ENCODE measurements around the gene GDF3.
"Not testable (repeated sequence)": the region's sequence is repeated elsewhere in the genome, so short reads cannot be mapped to it uniquely, and the experiment has no call there.

GDF3 gene

DNA sequence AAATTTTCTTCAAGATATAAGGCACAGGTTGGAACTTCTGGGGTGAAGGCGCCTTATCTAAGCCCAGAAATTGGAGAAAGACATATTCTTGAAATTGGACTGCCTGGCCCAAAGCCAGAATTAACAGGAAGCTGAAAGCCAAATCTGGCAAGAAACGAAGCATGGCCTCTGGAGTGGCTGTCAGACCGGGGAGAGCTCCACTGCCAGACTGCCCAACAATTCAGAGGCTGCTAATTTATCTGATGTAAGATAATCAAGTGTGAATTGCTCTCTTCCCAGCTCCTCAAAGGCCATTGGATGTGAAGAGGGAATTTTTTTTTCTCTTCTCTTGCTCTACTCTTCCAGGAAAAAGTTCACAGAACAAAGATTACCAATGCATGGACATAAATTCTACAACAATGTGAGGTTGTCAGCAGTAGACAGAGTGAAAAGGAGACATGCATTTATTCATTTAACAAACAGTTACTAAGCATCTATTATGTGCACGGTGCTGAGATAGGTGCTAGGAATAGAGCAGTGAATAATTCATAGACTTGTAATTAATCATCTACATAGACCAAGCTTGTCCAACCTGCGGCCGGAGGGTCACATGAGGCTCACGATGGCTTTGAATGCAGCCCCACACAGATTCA is at the start of gene GDF3:
TSS of gene GDF3 (minus strand) at position 210 of the 632 bp plus-strand sequence. CDS start at position 163, 47 bp downstream.
- DNase-seq, result no peak

DNA sequence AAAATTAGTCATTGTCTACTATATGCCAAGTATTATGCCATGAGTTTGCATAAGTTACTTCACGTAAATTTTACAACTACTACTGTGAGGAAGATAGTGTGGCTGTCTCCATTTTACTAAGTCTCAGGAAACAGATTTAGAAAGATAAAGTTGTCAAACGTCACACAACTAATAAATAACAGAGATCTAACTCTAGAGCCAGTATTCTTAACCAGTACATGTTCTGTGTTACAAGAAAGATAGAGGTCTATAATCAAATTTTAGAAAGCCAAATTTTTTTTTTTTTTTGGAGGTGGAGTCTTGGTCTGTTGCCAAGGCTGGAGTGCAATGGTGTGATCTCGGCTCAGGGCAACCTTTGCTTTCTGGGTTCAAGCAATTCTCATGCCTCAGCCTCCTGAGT is 37.4 kb upstream of the GDF3 start:
- no peak for DNase-seq

DNA sequence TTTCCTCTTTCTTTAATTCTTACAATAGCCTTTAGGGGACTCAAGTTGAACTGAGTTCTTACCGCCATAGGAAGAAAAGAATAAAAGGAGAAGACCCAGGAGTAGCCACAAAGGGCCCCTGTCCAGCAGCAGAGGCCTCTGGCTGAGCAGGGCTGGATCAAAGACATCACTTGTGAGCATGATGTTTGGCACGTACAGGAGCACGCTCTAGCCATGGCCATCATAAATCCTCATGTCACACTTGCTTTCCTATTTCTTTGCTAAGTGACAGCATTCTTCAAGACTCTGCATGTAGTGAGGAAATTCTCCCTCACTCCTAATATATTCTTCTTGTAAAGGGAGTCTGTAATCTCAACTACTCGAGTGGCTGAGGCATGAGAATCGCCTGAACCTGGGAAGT is 35.9 kb upstream of the GDF3 start:
- no peak for DNase-seq

DNA sequence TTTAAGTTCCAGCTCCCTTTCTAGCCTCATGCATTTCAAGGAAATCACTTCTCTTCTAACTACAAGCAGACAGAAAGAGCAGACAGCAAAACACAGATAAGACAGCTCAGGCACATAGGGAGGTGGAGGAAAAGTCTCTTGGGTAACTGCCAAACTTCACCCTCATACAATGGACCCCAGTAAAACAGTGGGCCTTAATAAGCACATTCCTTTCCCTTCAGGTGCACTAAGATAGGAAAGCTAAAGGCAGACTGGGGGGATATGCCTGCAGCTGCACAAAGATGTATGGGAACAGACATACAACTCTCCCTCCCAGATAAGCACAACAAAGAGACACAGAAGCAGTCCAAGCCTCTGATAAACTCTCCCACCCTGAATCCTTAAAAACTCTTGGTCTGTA is 35.4 kb upstream of the GDF3 start:
- not testable (repeated sequence) for DNase-seq

DNA sequence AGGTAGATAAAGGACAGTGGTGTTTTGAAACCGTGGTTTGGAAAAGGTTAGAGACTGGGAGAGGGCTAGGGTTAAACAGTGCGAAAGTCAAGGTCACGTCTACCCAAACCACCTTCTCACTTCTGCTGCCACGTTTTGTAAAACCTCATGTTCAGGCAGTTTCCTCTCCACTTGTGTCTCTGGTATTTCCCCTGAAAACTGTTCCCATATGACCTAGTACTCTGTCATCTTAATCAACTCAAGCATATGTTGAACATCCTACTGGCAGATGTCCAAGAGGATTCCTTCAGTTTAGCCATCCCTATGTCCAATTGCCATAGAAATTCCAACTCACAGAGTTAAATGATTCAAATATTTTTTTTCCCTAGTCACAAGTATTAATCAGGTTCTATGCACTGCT is 34.2 kb upstream of the GDF3 start:
- no peak for DNase-seq

DNA sequence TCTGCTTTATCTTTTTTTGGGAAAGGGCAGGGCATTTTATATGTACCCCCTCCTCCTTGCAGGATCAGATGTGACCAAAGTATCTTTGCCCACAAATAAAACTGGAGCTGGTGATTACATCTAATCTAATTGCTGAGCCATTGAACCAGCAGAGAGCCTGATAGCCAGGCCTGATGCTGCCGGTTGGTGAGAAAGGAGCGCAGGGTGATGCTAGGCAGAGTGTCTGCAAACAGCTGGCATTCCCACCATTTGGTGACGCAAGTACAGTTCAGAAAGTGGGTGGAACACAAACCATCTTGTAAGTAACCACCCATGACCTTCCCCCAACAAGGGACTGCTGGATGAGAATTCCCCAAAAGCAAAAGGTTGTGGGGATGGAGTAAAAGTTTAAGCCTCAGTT is 28.4 kb upstream of the GDF3 start:
- DNase-seq, result no peak

DNA sequence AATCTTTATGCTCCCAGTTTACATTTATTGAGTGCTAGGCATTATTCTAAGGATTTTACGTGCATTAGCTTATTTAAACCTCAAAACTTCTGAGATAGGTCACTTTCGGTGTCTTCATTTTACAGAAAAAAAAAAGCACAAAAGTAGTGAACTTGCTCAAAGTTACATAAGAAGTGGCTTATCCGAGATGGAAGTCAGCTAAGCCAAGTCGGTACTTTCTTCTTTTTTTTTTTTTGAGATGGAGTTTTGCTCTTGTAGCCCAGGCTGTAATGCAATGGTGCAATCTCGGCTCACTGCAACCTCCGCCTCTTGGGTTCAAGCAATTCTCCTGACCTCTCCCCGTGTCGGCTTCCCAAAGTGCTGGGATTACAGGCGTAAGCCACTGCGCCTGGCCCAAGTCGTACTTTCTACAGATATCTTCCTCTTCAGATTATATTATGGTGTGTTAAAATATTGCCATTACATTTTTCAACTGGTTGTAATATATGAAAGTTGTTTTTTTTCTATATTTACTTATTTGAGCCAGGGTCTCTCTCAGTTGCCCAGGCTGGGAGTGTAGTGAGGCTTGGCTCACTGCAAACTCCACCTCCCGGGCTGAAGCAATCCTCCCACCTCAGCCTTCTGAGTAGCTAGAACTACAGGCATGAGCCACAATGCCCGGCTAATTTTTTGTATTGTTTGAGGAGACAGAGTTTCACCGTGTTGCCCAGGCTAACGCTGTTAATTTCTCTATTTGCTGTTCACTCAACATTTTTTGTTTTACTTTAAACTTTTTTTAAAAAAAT is 24.6 kb upstream of the GDF3 start:
- no peak for DNase-seq

DNA sequence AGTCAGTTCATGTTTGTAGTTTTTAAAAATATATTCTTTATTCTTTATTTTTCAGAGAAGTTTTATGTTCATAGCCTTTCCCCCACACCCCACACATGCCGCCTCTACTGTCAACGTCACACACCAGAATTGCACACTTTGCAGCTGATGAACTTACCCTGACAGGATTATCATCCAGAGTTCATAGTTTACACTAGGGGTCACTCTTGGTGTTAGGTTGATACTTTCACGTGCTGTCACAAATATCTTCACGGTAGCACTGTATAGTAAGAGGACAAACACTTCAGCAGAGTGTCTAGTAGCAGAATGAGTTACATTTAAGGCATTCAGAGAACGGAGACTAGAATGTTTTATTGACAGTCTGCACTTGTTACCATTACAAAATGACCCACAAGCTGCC is 20.8 kb upstream of the GDF3 start:
- no peak for DNase-seq

DNA sequence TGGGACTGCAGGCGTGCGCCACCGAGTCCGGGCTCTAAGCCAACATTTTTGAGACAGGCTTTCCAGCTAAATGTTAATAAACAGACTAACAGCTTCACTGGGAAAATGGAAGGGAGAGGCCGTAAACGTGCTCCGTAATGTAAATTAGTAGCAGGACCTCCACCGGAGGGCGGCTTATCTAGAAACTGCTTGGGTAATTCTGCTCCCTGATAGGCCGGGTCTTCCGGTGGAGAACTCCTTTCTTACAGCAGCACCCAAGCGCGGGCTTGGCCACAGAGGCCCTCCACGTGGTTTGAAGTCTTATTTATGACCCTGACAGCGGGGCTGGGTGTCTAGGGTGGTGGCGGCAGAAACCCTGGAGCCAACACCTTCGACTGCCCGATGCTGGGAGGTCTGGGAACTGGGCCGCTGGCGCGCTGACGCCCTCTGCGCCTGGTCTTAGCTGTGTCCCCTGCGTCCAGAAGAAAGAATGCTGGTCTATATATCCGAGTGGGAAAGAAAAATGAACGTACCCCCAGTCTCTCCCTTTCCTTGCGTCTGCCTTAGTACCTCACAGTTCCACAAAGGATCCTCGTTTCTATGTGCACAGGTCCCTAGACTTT is 17.4 kb upstream of the GDF3 start:
- no peak for DNase-seq

DNA sequence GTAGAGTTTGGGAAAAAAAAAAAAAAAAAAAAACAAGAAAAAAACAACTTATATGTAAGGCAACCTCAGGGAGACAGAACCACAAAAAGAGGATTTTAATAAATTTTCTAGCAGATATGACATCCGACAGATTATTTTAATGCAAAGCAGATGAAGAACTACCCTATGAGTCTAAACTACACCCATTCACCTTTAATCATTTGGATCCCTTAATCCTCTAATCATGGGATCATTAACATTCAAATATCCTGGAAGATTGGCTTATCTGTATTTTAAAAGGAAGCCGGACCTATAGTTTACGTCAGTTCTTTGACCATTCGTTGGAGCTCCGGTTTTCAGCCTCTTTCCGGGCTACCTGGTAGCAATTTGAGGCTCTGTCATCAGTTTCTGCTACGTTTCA is 15.6 kb upstream of the GDF3 start, which contains the start of gene DPPA3:
TSS of gene DPPA3 (plus strand) at position 301 of the 400 bp plus-strand sequence. CDS start 138 bp downstream, outside the sequence.
- no peak for DNase-seq

DNA sequence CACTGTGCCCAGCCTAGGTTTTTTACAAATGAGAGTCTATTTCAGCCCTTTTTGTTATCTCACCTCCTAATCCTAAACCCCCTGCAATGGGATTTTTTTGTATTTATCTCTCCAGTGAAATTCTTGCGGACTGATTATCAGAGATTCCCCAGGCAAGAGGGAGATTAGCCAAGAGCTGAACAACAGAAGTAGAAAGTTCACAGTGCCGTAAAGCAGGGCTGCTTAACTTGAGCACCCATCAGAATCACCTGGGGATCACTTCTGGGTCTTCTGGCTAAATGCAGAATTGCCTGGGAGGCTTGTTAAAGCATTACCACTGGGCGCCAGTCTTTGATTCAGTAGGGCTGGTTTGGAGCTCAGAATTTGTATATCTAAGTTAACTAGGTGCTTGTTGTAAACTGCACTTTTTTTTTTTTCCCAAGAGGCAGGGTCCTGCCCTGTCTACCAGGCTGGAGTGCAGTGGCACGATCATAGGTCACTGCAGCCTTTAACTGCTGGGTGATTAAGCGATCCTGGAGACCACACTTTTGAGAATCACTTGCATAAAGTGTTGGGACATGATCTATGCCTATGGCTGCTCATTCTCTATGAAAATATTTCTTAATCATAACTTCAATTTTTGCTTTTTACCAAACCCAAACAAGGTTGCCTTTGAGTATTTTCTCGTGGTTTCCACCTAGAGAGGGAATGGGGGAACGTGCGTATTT is 14.5 kb upstream of the GDF3 start:
- DNase-seq, result no peak

DNA sequence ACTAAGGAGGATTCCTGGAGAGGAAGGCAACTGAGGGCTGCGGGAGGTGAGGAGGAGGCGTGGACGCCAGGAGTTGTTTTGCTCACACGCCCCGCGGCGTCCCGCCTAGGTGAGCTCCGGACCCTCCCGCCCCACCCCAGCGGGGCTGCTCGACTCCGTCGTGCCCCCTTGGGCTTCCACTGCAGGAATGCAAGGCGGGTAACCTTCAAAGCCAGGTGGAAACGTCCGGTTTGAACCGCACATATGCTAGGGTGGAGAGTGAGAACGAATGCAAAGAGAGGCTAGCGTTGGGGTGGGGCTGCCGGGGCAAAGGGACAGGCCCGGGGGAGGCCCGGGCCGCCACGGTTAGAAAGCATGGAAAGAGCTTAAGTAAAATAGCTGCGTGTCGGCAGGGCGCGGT is 10.3 kb upstream of the GDF3 start:
- no peak for DNase-seq

DNA sequence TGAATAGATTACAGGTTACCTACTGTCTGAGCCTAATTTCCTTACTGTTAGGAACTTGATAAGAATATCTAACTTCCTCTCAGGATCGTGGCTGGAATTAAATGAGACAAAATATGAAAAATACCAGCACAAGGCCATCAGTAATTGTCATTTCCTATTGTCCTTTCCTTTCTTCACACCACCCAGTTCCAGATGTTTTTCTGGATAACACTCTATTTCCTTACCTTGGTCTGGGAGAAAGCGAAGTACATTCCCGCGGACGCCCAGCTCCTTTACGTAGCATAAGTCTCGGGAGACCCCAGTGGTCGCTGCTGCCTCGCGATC is 376 bp downstream of the GDF3 start:
- no peak for DNase-seq

DNA sequence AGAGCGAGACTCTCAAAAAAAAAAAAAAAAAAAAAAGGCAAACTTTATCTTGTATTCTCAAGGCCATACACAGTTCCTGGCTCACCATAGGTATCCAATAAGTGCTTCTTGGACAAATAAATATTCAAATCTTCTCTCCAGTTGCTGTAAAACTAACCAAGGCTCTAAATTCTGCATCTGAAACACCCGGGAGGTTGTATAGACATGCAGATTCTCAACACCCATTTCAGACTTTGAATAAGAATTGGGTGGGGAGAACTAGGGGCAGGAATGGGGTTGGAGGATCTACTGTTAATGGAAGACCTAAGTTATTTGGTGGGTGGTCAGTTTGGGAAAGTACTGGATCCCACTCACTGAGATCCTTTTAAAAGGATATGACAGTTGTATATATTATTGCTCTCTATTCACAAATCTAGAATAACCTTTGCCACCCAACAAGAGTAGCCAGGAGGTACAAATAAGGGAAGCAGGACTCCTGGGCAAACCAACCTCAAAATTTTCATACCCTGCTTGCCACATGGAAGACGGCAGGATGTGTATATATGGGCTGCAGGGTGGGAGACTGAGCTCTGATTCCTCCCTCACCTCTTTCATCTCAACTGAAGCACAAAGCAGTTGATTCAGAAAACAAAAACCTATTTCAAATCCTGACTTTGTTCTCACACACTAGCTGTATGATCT is 879 bp downstream of the GDF3 start:
- DNase-seq, result no peak

DNA sequence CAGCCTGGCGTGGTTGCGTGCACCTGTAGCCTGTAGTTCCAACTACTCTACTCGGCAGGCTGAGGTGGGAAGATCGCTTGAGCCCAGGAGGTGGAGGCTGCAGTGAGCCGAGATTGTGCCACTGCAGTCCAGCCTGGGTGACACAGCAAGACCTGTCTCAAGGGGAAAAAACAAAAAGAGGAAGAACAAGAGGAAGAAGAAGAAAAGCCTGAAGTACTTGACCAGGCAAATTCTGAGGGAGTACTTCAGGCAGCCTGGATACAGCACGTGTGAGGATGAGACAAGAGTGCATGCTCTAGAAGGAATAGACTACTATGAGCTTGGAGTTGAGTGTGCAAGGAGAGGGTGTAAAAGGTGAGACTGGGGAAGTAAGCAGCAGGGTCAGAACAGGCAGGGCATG is 1.8 kb downstream of the GDF3 start:
- no peak for DNase-seq

DNA sequence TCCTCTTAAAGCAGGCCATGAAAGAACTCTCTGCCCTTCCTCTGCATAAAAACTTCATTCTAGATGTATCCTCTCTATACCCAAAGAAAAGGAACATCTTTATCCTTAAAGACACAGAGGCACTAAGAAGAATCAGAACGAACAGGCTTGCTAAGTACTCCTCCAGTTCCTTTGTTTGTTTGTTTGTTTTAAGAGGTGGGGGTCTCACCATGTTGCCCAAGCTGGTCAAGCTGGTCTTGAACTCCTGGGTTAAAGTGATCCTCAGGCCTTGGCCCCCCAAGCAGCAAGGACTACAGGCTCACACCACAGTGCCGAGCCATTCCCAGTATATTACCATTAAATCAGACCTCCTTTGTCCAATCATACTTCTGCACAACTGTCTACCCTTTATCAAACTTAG is 14.0 kb downstream of the GDF3 start:
- no peak for DNase-seq

DNA sequence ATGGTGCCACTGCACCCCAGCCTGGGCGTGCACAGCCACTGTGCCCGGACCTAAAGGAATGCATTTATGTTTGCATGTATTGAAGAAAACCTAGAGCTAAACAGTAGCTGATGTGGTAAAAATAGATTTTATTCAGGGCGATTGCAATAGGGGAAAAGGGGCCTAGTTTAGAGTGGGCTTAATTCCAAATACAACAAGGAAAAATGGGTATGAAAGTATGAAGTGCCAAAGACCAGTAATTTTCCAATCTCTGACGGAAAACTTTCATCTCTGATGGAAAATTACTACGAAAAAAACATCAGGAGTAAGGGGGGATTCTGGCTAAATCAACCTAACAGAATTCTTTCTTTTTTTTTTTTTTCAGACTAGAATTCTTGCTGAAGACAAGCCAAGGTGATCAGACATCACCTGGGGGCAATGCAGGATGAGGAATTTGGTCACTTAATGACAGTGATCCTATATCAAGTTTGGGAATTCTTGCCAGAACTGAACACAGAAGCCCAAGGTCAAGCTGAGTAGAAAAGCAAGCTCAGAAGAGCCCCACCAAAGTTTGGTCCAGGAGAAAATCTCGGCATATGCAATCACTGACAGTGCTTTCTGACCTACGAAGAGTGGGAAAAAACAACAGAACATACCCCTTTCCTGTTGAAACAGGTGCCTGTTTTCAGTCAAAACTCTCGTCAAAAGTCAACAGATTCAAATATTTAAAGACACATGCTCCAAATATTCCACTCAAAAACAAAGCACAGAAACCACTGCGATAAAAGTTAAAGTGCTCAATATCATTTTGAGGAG is 16.1 kb downstream of the GDF3 start:
- DNase-seq, result no peak

DNA sequence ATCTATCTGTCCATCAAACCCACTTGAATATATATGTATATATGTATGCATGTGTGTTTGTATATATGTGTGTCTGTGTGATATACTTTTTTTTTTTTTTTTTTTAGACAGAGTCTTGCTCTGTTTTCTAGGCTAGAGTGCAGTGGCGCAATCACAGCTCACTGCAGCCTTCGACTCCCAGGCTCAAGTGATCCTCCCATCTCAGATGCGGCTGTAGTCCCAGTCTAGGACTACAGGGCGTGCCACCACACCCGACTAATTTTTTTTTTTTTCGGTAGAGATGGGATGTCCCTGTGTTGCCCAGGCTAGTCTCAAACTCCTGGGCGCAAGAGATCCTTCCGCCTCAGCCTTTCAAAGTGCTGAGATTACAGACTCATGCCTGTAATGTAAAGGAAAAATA is 16.8 kb downstream of the GDF3 start:
- no peak for DNase-seq

DNA sequence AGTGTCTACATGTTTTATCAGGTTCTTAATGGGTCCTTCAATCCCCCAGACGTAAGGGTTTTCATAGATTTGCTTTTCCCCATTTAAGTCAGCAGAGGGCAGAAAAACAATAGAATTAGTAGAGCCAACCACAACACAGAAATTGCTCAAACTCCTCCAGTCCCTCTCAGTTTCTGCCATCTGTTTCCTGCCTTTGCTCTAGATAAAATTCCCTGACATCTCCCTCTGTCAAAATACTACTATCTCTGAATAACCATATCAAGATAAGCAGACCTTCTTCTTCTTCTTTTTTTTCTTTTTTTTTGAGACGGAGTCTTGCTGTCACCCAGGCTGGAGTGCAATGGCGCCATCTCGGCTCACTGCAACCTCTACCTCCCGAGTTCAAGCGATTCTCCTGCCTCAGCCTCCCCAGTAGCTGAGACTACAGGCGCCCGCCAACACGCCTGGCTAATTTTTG is 18.1 kb downstream of the GDF3 start:
- not testable (repeated sequence) for DNase-seq

DNA sequence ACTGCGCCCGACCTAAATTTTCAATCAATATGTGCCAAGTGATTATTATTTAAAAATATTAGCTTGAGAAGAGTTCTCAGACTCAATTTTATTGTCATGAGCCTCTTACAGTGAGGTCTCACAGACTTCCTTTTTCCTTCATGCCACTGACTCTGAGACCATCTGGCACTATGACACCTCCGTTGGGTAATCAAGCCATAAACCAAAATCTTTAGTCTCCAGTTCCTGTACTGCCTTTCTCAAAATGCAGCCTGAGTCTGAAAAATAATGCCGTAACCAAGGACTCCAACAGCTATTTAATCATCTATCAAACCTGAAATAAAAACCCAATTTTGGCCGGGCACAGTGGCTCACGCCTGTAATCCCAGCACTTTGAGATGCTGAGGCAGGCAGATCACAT is 20.1 kb downstream of the GDF3 start:
- DNase-seq, result not testable (repeated sequence)

DNA sequence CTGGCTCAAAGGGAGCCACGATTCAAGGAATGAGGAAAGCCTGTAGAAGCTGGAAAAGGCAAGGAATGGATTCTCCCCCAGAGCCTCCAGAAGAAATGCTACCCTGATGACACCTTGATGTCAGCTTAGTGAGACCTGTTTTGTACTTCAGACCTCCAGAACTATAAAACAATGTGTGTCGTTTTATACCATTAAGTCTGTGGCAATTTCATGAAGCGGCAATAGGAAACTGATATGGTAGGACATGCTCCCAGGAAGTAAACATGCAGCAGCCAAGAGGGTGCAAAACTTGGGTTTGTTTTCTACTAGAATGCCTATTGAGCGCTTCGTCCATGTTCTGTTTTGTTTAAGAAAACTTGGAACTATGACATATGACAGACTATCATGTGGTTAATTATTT is 27.4 kb downstream of the GDF3 start:
- no peak for DNase-seq

DNA sequence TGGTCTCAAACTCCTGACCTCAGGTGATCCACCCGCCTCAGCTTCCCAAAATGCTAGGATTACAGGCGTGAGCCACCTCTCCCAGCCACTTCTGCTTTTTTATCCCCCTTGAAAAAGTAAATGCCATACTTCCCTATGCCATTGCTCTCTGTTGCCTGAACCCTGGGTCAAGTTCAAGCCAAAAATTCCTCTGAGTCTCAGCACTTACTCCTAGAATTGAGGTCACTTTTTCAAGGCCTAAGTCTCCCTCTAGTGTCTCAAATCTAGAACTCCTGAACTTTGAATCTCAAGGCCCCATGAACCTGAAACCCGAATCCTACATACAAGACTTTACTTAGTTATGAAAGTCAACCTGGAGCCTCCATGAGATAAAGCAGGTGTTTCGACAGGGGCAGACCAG is 28.4 kb downstream of the GDF3 start:
- DNase-seq, result no peak

Measured in NCI-H1048 (cell line).